Testis (tissue), 3 donors: ENCODE results near the gene MYO1E. TPM values are rescaled to one million over a fixed set of nuclear protein-coding genes. Genes with fewer than 3 reads are reported as not detected.
A peak's percentile ranks its signal among the peaks of the same experiment; 100 is the strongest.

Experiments
- DNase-seq: peaks from one replicate; pipeline ENCODE4 v3.0.0-alpha.2; 2019
- H3K27ac ChIP-seq, 2 donors: fragments of 200-600 bp; sonication (generic); one replicate each; pipeline ENCODE4 v1.5.1; 2019
- H3K27me3 ChIP-seq: fragments of 200-600 bp; sonication (generic); one replicate; pipeline ENCODE4 v1.5.1; 2019
- H3K36me3 ChIP-seq: fragments of 200-600 bp; sonication (generic); one replicate; pipeline ENCODE4 v1.5.1; 2017; ENCODE audit warnings: low read depth; ENCODE audit errors: missing control alignments
- H3K4me1 ChIP-seq: fragments of 200-600 bp; sonication (generic); one replicate; pipeline ENCODE4 v1.5.1; 2019
- H3K4me3 ChIP-seq, 2 donors: fragments of 200-600 bp; sonication (generic); one replicate each; pipeline ENCODE4 v1.5.1; 2017 to 2019
- H3K9me3 ChIP-seq: fragments of 200-600 bp; sonication (generic); one replicate; pipeline ENCODE4 v1.5.1; 2017
- CTCF ChIP-seq, 3 experiments: fragments of 450-650 bp in 2 of 3; fragments of 200-600 bp in 1 of 3; sonication (generic) in 1 of 3; IDR thresholded peaks; one replicate each; pipeline ENCODE4 v1.5.1; 2016 to 2019; ENCODE audit warnings: antibody characterized with exemption in 3 of 3, mild to moderate bottlenecking in 2 of 3, moderate library complexity in 1 of 3
- POLR2A ChIP-seq: fragments of 450-650 bp; IDR thresholded peaks from one replicate; pipeline ENCODE4 v1.6.1; 2017; ENCODE audit warnings: antibody characterized with exemption, mild to moderate bottlenecking, moderate library complexity
- WGBS, 2 donors: methylation state at CpG; one replicate each; pipeline ENCODE4 v1.1.5; 2018; 5-methylcytosine and 5-hydroxymethylcytosine counted together
- intact Hi-C: fragments of 100-400 bp; cut with DNase I; formaldehyde crosslinking; loops from one replicate; pipeline ENCODE4 v1.15.1; 2023; ENCODE audit warnings: low total_unique reads
- polyA plus RNA-seq: library from polyadenylated mRNA; stranded (reverse); fragments of 350-450 nt; fragmentation: Illumina TruSeq; extraction: RNeasy Lipid Tissue Mini Kit (QIAGEN cat#74804); gene quantifications from one replicate; pipeline ENCODE4 v1.2.3, GENCODE V29; 2014; ENCODE audit warnings: low read depth, low replicate concordance; ENCODE audit not compliant: insufficient read depth
- total RNA-seq, 2 donors: library from RNA; depleted of rRNA; stranded (reverse); fragments of >200 nt; gene quantifications; one replicate each; pipeline ENCODE4 v1.2.3, GENCODE V29; 2016

The MYO1E gene
- total and polyA plus RNA-seq, 3 donors from 2014 or later: 14.3 to 23.4 (median 22.5) TPM

- H3K4me1 ChIP-seq: no peaks in the 10 kb centered on the region
- no peaks in the 10 kb centered on the region for H3K27me3 ChIP-seq
- H3K27ac ChIP-seq: no peak overlapping the region
- whole genome bisulfite sequencing, 2 donors: 90% methylated on average over 6 of the region's 6 CpGs
- DNase-seq: no peak
- intact Hi-C loops: no loop called here
- no peaks in the 10 kb centered on the region for H3K36me3 ChIP-seq
- no peak for TF ChIP-seq POLR2A
- no peak for TF ChIP-seq CTCF (IDR thresholded peaks at IDR 0.05)
- no peak overlapping the region for H3K4me3 ChIP-seq
- no peaks in the 10 kb centered on the region for H3K9me3 ChIP-seq
These were observed 255.9 kb downstream of the MYO1E start for GRCh38 chr15:59116771-59117170.

- Histone ChIP-seq H3K4me1 (no peaks in the 10 kb centered on the region), H3K27me3 (no peaks in the 10 kb centered on the region), H3K27ac (no peak overlapping the region), H3K36me3 (no peaks in the 10 kb centered on the region), H3K9me3 (no peaks in the 10 kb centered on the region), H3K4me3 (no peak overlapping the region)
- intact Hi-C loops: no loop called here
- 94 to 96% methylated on average over 1 of the region's 1 CpG for WGBS, 2 donors
- TF ChIP-seq CTCF (IDR thresholded peaks at IDR 0.05): no peak
- no peak for DNase-seq
These were observed 256.5 kb downstream of the MYO1E start for GRCh38 chr15:59116141-59116540.

GRCh38 chr15:59115047-59115446 is 257.6 kb downstream of the MYO1E start:
- Histone ChIP-seq H3K4me3 (no peak overlapping the region), H3K4me1 (no peaks in the 10 kb centered on the region), H3K27me3 (no peaks in the 10 kb centered on the region), H3K9me3 (no peaks in the 10 kb centered on the region), H3K27ac (no peak overlapping the region), H3K36me3 (no peaks in the 10 kb centered on the region)
- no peak for DNase-seq
- intact Hi-C loops: no loop called here
- 86 to 94% methylated on average over 2 of the region's 2 CpGs for WGBS, 2 donors
- TF ChIP-seq CTCF (IDR thresholded peaks at IDR 0.05) (no peak), POLR2A (no peak)

GRCh38 chr15:59111251-59111650 is 261.4 kb downstream of the MYO1E start:
- intact Hi-C loops: no loop called here
- no peaks in the 10 kb centered on the region for H3K4me1 ChIP-seq
- H3K27me3 ChIP-seq: no peaks in the 10 kb centered on the region
- no peaks in the 10 kb centered on the region for H3K36me3 ChIP-seq
- WGBS, 2 donors: 84 to 92% methylated on average over 4 of the region's 4 CpGs
- H3K4me3 ChIP-seq: no peak overlapping the region
- no peaks in the 10 kb centered on the region for H3K9me3 ChIP-seq
- TF ChIP-seq POLR2A (no peak), CTCF (IDR thresholded peaks at IDR 0.05) (no peak)
- DNase-seq: no peak
- no peak overlapping the region for H3K27ac ChIP-seq

- WGBS, 2 donors: 50 to 54% methylated on average over 2 of the region's 2 CpGs
- H3K36me3 ChIP-seq: no peaks in the 10 kb centered on the region
- no peak overlapping the region for H3K27ac ChIP-seq
- H3K27me3 ChIP-seq: no peaks in the 10 kb centered on the region
- H3K4me1 ChIP-seq: peaks cover 3% of the 10 kb centered on the region
- no peak for DNase-seq
- intact Hi-C loops: no loop called here
- no peaks in the 10 kb centered on the region for H3K9me3 ChIP-seq
- peak overlapping the region; percentile 65 to 66 for H3K4me3 ChIP-seq
- TF ChIP-seq POLR2A: no peak
- TF ChIP-seq CTCF (IDR thresholded peaks at IDR 0.05): no peak
These were observed 266.8 kb downstream of the MYO1E start for GRCh38 chr15:59105854-59106253.
